GM21786 (cell line): ENCODE results near the gene CLCN6.

ENCODE experiments used
- ATAC-seq: cut with Tn5 transposase; IDR thresholded peaks from one replicate; pipeline ENCODE4 v1.9.1; 2021; ENCODE audit not compliant: unreplicated experiment

CLCN6 gene

GRCh38 chr1:11779715-11780379, 26.1 kb upstream of the CLCN6 start:
- ATAC-seq = no peak

DNA sequence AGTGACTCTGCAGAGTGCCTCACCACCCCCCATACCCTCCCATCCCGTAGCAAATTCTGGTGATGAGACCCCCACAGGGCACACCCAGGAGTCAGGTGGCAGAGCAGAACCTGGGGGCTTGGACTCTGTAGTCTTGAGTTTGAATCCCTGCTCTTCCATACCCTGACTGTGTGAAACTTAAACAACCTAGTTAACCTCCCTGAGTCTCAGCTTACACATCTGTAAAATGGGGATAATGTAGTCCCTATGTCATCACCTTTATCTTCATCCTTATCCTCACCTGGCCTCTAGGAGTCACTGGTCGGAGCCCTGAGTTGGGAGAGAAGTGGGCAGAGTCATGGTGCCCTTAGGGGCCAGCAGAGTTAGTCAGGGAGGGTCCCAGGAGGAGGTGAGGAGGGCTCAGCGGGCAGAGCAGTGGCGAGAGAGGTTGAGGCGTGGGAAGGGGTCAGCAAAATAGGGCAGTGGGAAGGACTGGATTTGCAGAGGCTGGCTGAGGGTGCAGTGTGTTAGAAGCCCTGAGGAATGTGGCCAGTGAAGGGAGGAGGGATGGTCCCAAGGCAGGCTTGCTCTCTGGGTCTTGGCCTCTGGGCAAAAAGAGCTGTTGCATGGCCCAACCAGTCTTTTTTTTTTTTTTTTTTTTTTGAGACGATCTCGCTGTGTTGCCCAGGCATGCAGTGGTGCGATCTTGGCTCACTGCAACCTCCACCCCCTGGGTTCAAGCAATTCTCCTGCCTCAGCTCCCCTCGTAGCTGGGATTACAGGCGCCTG, 25.4 kb upstream of the CLCN6 start:
- ATAC-seq = no peak

GRCh38 chr1:11781297-11781696, 24.7 kb upstream of the CLCN6 start:
- no peak for ATAC-seq

GRCh38 chr1:11782127-11782708, 23.8 kb upstream of the CLCN6 start:
- ATAC-seq = no peak

- no peak for ATAC-seq
Observed at GRCh38 chr1:11783556-11783955, 22.4 kb upstream of the CLCN6 start.

DNA sequence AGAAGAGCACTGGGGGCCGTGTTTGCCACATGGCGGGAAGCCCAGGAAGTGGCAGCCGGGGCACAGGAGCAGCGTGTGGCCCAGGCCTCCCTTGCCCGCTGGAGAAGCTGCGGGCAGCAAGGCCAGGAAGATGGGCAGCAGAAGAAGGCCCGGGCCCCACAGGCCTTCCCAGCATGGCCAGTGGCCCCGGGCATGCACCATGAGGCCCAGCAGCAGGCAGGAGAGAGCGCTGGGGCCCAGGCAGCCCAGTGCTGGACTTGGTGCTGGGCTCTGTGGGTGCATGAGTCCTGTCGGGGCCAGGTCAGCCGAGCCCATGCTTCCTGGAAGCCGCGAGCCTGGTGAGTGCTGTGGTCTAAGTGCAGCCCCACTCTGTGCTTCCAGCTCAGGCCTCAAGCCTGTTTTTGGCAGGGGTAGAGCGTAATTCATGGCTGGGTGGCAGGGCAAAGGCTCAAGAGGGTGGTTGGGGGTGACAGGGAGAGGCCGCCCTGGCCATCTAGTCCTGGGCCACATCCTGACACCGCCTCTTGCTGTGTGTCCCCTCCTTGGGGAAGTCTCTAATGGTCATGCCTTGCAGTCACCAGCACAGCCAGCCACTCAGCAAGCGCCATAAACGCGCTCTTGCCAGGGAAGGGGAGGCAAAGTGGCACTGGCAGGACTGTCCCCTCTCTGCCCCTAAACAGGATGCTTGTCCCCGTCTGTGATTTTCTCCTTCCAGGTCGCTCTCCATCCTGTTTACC, 21.6 kb upstream of the CLCN6 start:
- no peak for ATAC-seq

DNA sequence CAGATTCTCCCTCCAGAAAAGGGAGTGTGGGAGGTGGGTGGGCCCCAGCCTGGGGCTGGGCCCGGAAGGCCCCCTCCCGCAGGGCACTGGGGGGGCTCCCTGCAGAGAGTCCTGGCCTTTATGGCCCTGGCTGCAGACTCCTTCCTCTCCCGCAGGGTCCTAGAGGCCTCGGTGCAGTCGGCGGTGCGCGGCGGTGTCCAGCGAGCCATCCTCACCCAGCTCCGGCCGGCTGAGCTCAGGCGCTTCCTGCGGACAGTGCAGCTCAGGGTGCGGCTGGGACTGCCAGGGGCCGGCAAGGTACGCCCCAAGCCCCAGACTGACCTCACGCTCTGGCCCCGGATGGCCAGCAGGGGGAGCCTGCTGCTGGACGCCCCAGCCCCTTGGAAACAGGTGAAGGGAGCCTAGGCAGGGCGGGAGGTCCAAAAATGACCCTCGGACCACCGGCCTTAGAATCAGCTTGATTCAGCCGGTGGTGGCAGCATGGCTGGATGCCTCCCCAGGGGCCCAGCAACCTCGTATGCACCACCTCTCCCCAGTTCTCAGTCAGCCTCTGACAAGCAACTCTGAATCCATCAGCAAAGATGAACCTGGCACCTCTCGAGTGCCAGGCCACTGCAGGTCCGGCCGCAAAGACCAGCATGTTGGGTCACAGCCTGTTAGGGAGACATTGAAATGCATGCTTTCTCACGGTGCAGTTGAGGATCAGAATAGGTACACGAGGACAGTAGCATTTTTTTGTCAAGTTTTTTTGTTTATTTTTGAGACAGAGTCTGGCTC, 20.8 kb upstream of the CLCN6 start:
- ATAC-seq = no peak

DNA sequence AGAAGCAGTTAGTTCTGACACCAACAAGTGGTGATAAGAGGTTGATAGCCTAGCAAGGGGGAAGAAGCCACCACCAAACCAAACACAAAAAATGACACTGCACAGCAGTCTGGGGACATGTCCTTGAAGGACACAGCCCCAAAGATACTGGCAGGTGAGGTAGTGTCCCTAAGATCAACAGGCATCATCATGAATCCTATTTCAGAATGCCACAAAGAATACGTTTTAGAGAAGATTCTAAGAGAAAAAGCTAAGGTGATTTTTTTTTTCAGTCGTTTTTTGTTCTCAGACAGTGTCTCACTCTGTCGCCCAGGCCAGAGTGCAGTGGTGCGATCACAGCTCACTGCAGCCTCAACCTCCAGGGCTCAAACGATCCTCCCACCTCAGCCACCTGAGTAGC, 19.8 kb upstream of the CLCN6 start:
- no peak for ATAC-seq

DNA sequence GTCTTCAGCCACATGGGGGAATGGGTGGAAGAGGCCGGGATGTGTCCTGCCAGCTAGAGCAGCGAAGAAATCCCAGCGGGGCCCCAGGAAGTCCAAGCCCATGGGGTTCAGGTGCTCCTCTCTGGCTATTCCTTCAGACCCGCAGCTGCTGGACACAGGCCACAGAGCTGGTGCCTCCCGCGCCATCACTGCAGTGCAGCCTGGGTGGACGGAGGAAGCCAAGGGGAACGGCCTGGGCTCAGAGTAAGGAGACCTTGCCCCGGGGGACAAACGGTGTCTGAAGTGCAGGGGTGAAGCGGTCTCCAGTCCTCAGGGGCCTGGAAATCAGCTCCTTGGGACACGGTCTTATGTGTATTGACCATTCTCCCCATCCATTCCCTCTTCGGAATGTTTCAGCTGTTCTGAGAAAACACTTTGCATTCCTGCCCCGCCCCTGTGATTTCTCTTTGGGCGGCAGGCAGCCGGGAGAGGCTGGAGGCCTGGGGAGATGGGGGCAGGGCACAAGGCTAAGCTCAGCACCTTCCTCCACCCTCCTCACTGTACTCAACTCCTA, 18.7 kb upstream of the CLCN6 start:
- ATAC-seq = no peak

DNA sequence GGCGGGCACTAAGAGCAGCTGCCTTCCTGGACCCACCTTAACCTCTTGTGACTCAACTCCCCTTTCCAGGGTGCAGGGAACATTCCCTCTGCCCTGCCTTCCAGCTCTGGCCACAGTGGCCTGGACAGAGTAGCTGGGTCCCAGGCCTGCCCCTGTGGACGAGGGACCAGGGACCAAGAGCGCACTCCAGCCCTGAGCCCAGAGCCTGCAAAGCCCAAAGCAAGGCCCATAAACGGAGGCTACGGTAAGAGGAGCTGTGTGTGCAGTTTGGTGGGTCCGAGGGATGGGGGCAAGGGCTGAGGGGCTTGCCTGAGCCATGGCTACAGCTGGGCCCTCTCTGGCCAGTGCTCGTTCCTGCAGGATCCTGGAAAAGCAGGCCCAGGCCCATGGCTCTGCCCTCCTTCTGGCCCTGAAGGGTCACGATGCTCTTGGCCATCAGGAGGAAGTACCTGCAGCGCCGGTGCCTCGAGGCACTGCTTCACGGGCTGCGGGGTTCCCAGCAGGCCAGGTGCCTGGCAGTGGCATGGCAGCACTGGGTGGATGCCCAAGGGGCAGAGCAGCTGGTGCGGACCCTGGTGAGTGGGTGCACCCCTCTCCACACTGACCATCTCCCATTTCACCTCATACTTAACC, 18.1 kb upstream of the CLCN6 start:
- ATAC-seq = no peak

DNA sequence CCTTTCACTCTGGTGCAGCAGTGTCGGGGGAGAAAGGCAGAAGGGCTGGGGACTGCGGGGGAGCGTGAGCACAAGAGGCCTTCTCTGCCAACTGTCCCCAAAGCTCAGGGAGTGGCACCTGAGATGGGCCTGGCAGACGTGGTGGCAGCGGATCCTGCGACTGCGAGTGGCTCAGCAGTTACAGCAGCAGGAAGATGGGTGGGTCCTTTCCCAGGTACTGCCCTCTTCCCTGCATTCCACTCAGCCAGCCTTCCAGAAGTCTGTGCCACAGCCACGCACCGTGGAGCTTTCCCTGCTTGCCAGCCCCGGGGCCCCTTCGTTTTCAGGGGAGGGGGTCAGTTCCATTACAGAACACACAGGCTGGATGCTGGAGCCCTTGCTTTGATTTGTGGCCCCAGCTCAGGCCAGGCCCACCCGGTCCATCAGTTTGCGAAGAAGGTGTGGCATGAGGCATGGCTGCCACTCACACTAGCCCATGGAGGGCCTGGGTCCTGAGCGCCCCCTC, 17.4 kb upstream of the CLCN6 start:
- ATAC-seq = no peak

- ATAC-seq = no peak
Observed at GRCh38 chr1:11789126-11790067, 16.6 kb upstream of the CLCN6 start.

DNA sequence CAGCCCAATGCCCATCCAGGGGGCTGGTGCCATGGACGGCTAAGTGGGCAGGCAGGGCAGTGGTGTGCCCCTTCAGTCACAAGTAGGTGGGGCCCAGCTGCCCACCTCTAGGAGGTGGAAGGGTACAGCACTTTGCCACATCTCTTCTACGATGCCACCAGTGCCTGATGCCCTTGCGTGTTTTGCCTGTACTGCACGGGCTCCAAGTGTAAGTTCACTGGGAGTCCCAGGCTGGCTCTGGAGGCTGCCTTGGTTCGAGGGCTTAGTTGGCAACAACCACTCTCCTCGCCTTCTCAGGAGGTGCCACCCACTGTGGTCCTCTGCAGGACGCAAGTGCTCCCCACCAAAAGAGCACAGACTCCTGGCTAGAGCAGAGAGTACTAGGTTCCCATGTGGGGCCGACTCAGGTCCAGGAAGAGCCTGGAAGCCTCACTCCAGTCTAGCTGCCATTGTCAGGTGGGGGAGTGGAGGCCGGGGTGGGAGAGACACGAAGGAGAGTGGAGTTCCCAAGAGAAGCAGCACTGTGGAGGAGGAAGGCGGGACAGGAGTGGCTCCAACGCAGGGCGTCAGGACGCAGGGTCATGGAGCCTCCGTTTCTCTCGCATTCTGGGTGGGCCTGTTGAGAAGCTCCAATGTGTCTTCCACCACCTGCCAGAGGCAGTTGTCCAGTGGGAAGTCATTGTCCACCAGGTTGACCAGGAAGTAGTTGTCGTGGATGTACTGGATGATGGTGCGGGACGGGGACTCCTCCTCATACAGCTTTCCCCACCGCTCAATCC, 15.7 kb upstream of the CLCN6 start:
- ATAC-seq = no peak

DNA sequence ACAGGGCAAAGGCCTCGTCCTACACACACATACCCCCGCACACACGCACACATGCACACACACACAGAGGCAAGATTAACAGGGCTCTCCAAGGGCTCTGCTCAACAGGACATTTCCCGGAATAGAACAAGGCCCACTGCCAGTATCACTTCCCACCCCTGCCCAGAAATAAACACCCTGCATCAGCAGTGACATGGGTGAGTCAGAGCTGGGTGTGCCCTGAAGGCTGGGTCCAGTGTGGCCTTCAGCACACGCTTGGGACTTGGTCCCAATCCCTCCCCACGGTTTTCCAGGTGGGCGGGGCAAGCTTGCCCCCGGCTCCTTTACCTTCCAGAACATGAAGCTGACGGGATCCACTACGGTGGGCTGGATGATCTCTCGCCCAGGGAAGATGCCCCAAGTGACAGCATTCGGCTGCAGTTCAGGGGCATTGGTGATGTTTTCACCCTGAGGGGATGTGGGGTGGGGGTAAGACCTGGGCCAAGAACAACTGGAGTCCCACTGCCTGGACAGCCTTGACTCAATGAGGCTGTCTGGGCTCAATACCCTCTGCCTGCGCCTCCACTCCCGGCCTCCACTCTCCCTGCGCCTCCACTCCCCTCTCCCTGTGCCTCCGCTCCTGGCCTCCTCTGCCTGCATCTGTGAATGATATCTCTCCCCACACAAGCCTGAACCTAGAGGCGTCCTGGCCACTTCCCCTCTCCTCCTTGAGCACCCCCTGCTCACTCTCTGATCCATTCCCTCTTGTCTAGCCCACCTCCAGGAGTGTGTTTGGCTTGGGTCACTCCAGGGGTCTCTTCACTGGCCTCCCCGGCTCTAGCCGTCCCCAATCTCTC, 14.9 kb upstream of the CLCN6 start:
- no peak for ATAC-seq

GRCh38 chr1:11792106-11792505, 13.9 kb upstream of the CLCN6 start:
- no peak for ATAC-seq

GRCh38 chr1:11793819-11794218, 12.2 kb upstream of the CLCN6 start:
- ATAC-seq = no peak
